Activated naive CD8-positive, alpha-beta T cell treated with anti-CD3 and anti-CD28 coated beads for 36 hours (primary cell): Measurements from ENCODE around the gene PPT2. TPM values are rescaled to one million over a fixed set of nuclear protein-coding genes. Genes with fewer than 3 reads are reported as not detected.
"Not testable (repeated sequence)": the region's sequence is repeated elsewhere in the genome, so short reads cannot be mapped to it uniquely, and the experiment has no call there.

ENCODE experiments used
- DNase-seq: peaks from one replicate; pipeline ENCODE4 v3.0.0; 2021
- H3K27ac Mint-ChIP-seq: one replicate; pipeline ENCODE4 v1.8.0; 2022; ENCODE audit warnings: mild to moderate bottlenecking, moderate library complexity, mixed read lengths
- H3K27me3 Mint-ChIP-seq: one replicate; pipeline ENCODE4 v1.8.0; 2022; ENCODE audit warnings: mild to moderate bottlenecking, mixed read lengths
- H3K36me3 Mint-ChIP-seq: one replicate; pipeline ENCODE4 v1.8.0; 2021; ENCODE audit warnings: mild to moderate bottlenecking, mixed read lengths
- H3K4me1 Mint-ChIP-seq: one replicate; pipeline ENCODE4 v1.8.0; 2021; ENCODE audit warnings: mixed read lengths
- H3K4me3 Mint-ChIP-seq: one replicate; pipeline ENCODE4 v1.8.0; 2022; ENCODE audit warnings: mild to moderate bottlenecking, moderate library complexity, mixed read lengths
- H3K9me3 Mint-ChIP-seq: one replicate; pipeline ENCODE4 v1.8.0; 2022; ENCODE audit warnings: mixed read lengths
- total RNA-seq, 2 experiments: library from RNA; stranded (reverse); gene quantifications; one replicate each; pipeline ENCODE4 v1.2.3, GENCODE V29; 2021

The PPT2 gene
- total RNA-seq, 2 experiments from 2014 or later, result 19.5 to 24.4 TPM

DNA sequence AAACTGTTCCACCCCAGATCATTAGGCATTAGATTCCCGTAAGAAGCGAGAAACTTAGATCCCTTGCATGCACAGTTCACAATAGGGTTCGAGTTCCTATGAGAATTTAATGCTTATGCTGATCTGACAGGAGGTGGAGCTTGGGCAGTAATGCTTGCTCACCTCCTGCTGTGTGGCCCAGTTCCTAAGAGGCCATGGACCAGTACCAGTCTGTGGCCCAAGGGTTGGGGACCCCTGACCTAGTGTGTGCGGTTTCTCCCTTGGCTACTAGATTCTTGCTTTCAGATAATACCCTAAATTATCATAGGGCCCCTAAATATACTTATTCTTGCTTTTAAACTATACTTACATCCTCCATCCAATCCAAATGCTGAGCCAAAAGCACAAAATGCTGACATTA is 40.4 kb downstream of the PPT2 start:
- Mint-ChIP-seq H3K9me3 (no peaks in the 10 kb centered on the region), H3K27ac (peak overlapping the region; percentile 94), H3K36me3 (peaks cover 9% of the 10 kb centered on the region), H3K4me3 (peak overlapping the region; percentile 91), H3K27me3 (no peaks in the 10 kb centered on the region), H3K4me1 (peaks cover 33% of the 10 kb centered on the region)
- DNase-seq, result no peak

- H3K36me3 Mint-ChIP-seq, result peaks cover 8% of the 10 kb centered on the region
Observed at GRCh38 chr6:32194825-32195651, 41.1 kb downstream of the PPT2 start.

GRCh38 chr6:32195652-32195901 is 41.6 kb downstream of the PPT2 start:
- no peaks in the 10 kb centered on the region for H3K9me3 Mint-ChIP-seq

More at GRCh38 chr6:32194825-32195651, 41.1 kb downstream of the PPT2 start:
- DNase-seq, result no peak
- H3K27ac Mint-ChIP-seq, result peak overlapping the region; percentile 94
- no peaks in the 10 kb centered on the region for H3K27me3 Mint-ChIP-seq
- H3K9me3 Mint-ChIP-seq, result no peaks in the 10 kb centered on the region
- peak overlapping the region; percentile 91 for H3K4me3 Mint-ChIP-seq
- H3K4me1 Mint-ChIP-seq, result peaks cover 33% of the 10 kb centered on the region

DNA sequence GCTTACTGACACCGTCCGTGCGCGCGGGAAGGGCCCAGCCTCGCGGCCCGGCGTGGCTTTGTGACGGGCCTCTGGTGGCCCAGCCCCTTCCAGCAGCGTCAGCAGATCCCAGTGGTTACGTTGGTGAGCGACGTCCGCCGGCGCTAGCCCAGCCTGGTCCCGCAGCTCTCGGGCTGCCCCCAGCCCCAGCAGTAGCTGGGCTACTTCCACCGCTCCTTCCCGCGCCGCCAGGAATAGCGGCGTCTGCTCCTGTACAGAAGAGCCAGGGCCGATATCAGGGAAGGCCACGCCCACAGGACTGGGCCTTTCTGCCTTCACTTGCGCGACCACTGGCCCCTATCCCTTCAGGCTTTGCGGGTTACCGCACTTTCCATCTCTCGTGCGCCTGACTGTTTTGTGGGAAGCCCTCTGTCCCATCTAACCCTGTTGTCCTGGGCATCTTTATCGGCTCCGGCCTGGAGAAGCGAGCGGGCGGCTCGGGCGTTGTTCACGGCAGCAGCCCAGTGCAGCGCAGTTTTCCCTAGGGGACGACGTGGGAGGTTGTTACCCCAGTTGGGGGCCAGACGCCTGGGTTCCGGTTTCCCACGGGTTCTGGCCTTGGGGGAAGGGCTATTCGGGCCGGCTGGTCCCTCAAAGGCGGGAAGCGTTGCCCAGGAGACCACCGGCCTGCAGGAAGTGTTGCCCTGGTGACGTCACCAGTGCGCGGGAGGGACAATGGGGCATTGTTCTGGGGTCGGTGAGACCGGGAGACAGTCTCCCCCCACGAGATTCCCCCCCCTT is 42.2 kb downstream of the PPT2 start:
- no peaks in the 10 kb centered on the region for H3K9me3 Mint-ChIP-seq
- H3K27ac Mint-ChIP-seq, result peak overlapping the region; percentile 99
- H3K4me1 Mint-ChIP-seq, result peaks cover 31% of the 10 kb centered on the region
- peak; percentile 78 for DNase-seq
- H3K4me3 Mint-ChIP-seq, result peak overlapping the region; percentile 96
- H3K36me3 Mint-ChIP-seq, result peaks cover 6% of the 10 kb centered on the region
- H3K27me3 Mint-ChIP-seq, result no peaks in the 10 kb centered on the region

More at GRCh38 chr6:32195652-32195901, 41.6 kb downstream of the PPT2 start:
- Mint-ChIP-seq H3K36me3 (peaks cover 8% of the 10 kb centered on the region), H3K4me3 (peak overlapping the region; percentile 96), H3K27me3 (no peaks in the 10 kb centered on the region), H3K4me1 (peaks cover 33% of the 10 kb centered on the region), H3K27ac (peak overlapping the region; percentile 99)
- DNase-seq, result peak; percentile 100

- no peaks in the 10 kb centered on the region for H3K9me3 Mint-ChIP-seq
- H3K4me3 Mint-ChIP-seq, result peak overlapping the region; percentile 96
- H3K27ac Mint-ChIP-seq, result peak overlapping the region; percentile 99
- peaks cover 3% of the 10 kb centered on the region for H3K36me3 Mint-ChIP-seq
- no peaks in the 10 kb centered on the region for H3K27me3 Mint-ChIP-seq
- DNase-seq, result no peak
- H3K4me1 Mint-ChIP-seq, result peaks cover 31% of the 10 kb centered on the region
Observed at GRCh38 chr6:32196682-32197616, 43.0 kb downstream of the PPT2 start.

DNA sequence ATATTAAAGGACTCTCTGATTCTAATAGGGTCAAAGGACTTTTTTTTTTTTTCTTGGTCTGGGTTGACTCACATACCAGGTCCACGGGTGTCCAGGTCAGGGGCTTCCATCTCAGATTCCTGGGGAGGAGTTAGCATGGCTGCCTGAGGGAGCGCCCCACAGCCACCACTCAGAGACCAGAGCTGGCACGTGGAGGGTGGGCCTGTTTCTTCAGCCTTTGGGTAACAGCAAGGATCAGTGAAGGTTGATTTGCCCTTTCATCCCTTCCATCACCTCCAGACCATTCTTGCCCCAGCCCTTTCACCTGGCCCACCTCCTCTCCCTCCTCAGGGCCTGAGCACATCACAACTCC is 44.4 kb downstream of the PPT2 start:
- Mint-ChIP-seq H3K36me3 (peaks cover 2% of the 10 kb centered on the region), H3K27ac (no peak overlapping the region), H3K9me3 (no peaks in the 10 kb centered on the region), H3K4me3 (no peak overlapping the region), H3K27me3 (no peaks in the 10 kb centered on the region), H3K4me1 (peaks cover 24% of the 10 kb centered on the region)
- DNase-seq, result no peak

DNA sequence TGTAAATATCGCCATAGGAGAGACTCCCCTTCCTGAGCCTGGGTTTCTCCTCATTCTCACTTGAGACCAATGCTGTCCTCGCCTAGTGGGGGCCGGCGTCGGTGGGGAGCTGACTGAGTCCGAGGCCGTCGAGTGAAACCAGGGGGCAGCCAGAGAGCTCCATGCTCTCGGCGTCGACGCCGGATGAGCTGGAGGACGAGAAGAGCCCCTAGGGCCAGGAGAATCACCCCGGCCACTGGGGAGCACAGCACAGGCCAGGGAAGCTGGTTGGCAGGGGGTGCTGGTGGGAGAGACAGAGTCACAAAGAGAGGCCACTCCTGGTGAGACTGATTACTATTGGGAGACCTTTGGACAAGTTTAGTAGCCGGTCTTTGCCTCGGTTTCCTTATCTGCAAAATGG is 44.9 kb downstream of the PPT2 start:
- no peak overlapping the region for H3K27ac Mint-ChIP-seq
- H3K9me3 Mint-ChIP-seq, result no peaks in the 10 kb centered on the region
- no peaks in the 10 kb centered on the region for H3K27me3 Mint-ChIP-seq
- H3K4me3 Mint-ChIP-seq, result no peak overlapping the region
- peaks cover 2% of the 10 kb centered on the region for H3K36me3 Mint-ChIP-seq
- no peak for DNase-seq
- peaks cover 18% of the 10 kb centered on the region for H3K4me1 Mint-ChIP-seq

- Mint-ChIP-seq H3K27ac (no peak overlapping the region), H3K4me1 (peaks cover 5% of the 10 kb centered on the region), H3K4me3 (no peak overlapping the region), H3K36me3 (no peaks in the 10 kb centered on the region), H3K27me3 (no peaks in the 10 kb centered on the region), H3K9me3 (no peaks in the 10 kb centered on the region)
- no peak for DNase-seq
Observed at GRCh38 chr6:32200711-32201475, 47.0 kb downstream of the PPT2 start.

- Mint-ChIP-seq H3K27ac (no peak overlapping the region), H3K4me3 (no peak overlapping the region), H3K9me3 (no peaks in the 10 kb centered on the region), H3K4me1 (no peaks in the 10 kb centered on the region), H3K36me3 (no peaks in the 10 kb centered on the region), H3K27me3 (no peaks in the 10 kb centered on the region)
- DNase-seq, result no peak
Observed at GRCh38 chr6:32202186-32202585, 48.2 kb downstream of the PPT2 start.

GRCh38 chr6:32203426-32204267 is 49.7 kb downstream of the PPT2 start:
- Mint-ChIP-seq H3K36me3 (no peaks in the 10 kb centered on the region), H3K4me1 (no peaks in the 10 kb centered on the region), H3K4me3 (no peak overlapping the region), H3K27me3 (no peaks in the 10 kb centered on the region), H3K9me3 (no peaks in the 10 kb centered on the region), H3K27ac (no peak overlapping the region)
- DNase-seq, result no peak

DNA sequence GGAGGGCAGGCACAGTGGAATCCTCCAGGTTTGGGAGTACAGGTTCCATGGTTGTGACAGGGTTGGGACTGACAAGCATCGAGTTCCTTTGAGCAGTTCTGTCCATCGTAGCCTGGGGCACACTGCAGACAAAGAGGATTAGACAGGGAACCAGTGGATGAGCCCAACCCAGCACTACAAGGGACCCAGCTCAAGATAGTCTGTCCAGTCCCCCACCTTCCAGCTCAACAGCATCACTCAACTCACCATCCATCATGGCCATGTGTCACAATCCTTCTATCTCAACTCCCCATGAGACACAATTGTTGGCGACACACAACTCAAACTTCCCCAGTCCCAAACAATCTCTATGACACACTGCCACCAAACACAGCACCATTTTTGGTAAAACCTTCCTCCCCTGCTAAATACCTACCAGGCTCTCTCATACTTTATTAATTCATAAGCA is 50.4 kb downstream of the PPT2 start:
- H3K4me3 Mint-ChIP-seq, result no peak overlapping the region
- no peak overlapping the region for H3K27ac Mint-ChIP-seq
- no peaks in the 10 kb centered on the region for H3K27me3 Mint-ChIP-seq
- no peaks in the 10 kb centered on the region for H3K4me1 Mint-ChIP-seq
- DNase-seq, result no peak
- no peaks in the 10 kb centered on the region for H3K36me3 Mint-ChIP-seq
- H3K9me3 Mint-ChIP-seq, result no peaks in the 10 kb centered on the region

DNA sequence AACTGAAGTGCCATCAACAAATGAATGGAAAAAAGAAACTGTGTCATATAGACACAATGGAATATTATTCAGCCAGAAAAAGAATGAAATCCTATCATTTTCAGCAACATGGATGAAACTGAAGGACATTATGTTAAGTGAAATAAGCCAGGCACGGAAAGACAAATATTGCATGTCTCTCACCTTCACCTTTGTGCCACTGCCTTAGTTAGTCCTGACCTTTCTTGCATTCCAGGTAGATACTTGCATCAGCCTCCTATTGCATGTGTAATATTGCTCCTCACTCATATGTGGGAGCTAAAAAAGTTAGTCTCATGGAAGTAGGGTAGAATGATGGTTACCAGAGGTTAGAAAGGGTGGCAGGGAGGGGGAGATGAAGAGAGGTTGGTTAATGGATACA is 55.1 kb downstream of the PPT2 start:
- Mint-ChIP-seq H3K4me3 (no peak overlapping the region), H3K27me3 (no peaks in the 10 kb centered on the region), H3K4me1 (no peaks in the 10 kb centered on the region), H3K27ac (no peak overlapping the region), H3K9me3 (no peaks in the 10 kb centered on the region), H3K36me3 (no peaks in the 10 kb centered on the region)
- no peak for DNase-seq

- H3K4me3 Mint-ChIP-seq, result no peak overlapping the region
- no peaks in the 10 kb centered on the region for H3K27me3 Mint-ChIP-seq
- no peaks in the 10 kb centered on the region for H3K4me1 Mint-ChIP-seq
- DNase-seq, result no peak
- H3K36me3 Mint-ChIP-seq, result no peaks in the 10 kb centered on the region
- H3K9me3 Mint-ChIP-seq, result no peaks in the 10 kb centered on the region
- H3K27ac Mint-ChIP-seq, result no peak overlapping the region
Observed at GRCh38 chr6:32210191-32210601, 56.3 kb downstream of the PPT2 start.

DNA sequence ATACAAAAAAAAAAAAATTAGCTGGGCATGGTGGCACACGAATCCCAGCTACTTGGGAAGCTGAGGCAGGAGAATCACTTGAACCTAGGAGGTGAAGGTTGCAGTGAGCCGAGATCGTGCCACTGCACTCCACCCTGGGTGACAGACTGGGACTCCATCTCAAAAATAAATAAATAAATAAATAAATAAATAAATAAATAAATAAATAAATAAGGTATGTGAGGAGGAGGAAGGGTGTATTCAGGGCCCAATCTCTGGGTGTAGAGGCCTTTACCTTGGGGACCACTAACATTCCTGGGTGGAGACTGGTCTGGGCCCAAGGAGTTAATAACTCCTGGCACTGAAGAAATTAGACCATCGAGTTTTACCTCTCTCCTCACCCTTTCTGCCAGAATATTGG is 57.5 kb downstream of the PPT2 start:
- not testable (repeated sequence) for H3K4me3 Mint-ChIP-seq, H3K27me3 Mint-ChIP-seq, H3K9me3 Mint-ChIP-seq, DNase-seq, H3K36me3 Mint-ChIP-seq, H3K4me1 Mint-ChIP-seq, H3K27ac Mint-ChIP-seq
